Left ventricle myocardium inferior (tissue), 1 donor: ENCODE measurements around the gene PRKCD. TPM values are rescaled to one million over a fixed set of nuclear protein-coding genes. Genes with fewer than 3 reads are reported as not detected.

Source experiments
- DNase-seq: peaks from one replicate; pipeline ENCODE4 v3.0.0-alpha.2; 2020
- H3K27ac ChIP-seq: fragments of 200-600 bp; replicated peaks from 2 replicates; pipeline ENCODE4 v1.8.0; 2021
- H3K27me3 ChIP-seq: fragments of 200-600 bp; 2 replicates; pipeline ENCODE4 v1.8.0; 2021; ENCODE audit warnings: low read depth
- H3K36me3 ChIP-seq: fragments of 200-600 bp; 2 replicates; pipeline ENCODE4 v1.8.0; 2021
- H3K4me1 ChIP-seq: fragments of 200-600 bp; 2 replicates; pipeline ENCODE4 v1.8.0; 2021
- H3K4me3 ChIP-seq: fragments of 200-600 bp; 2 replicates; pipeline ENCODE4 v1.8.0; 2021; ENCODE audit warnings: mild to moderate bottlenecking, moderate library complexity
- H3K9me3 ChIP-seq: fragments of 200-600 bp; replicated peaks from 2 replicates; pipeline ENCODE4 v1.8.0; 2021
- CTCF ChIP-seq: fragments of 200-600 bp; IDR thresholded peaks from 2 replicates; pipeline ENCODE4 v1.8.0; 2021; ENCODE audit warnings: antibody characterized with exemption, mild to moderate bottlenecking, borderline replicate concordance
- intact Hi-C: fragments of 100-400 bp; cut with micrococcal nuclease; formaldehyde crosslinking; loops from one replicate; pipeline ENCODE4 v1.11.0; 2022
- total RNA-seq: library from RNA; stranded (reverse); fragmentation: NEBNext Ultra II Directional; extraction: Animal tissue kit (Norgen Biotek cat#: 25700); gene quantifications from one replicate; pipeline ENCODE4 v1.2.1, GENCODE V29; 2021
- donor health status: DM: no; HTN: yes; CAD: no; lungs with severe emphysema.

Gene PRKCD
- total RNA-seq, 1 donor from 2014 or later = 13.6 TPM

DNA sequence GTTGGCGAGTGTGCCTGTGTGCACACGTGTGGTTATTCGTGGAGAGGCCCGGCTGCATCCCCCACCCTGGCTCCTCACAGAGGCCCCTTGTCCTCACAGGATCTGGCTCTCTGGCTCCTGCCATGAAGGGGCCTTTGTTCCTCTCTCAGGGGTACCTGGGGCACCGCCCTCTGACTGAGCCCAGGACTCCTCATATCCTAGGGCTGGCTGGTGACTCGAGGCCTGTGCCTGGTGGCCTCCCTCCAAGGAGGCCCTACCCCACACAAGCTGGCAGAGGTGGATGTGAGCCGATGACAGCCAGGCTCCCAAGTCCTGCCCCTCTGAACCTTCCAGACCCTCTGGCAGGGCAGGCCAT is 10.0 kb downstream of the PRKCD start:
- Histone ChIP-seq H3K4me1 (peaks cover 29% of the 10 kb centered on the region), H3K27ac (no peak overlapping the region), H3K36me3 (no peaks in the 10 kb centered on the region), H3K27me3 (no peaks in the 10 kb centered on the region), H3K9me3 (no peaks in the 10 kb centered on the region), H3K4me3 (no peak overlapping the region)
- DNase-seq = no peak
- intact Hi-C loops = no loop called here
- no peak for TF ChIP-seq CTCF

GRCh38 chr3:53171827-53172505 is 11.0 kb downstream of the PRKCD start:
- H3K9me3 ChIP-seq = no peaks in the 10 kb centered on the region
- no peak for TF ChIP-seq CTCF
- intact Hi-C loops = no loop called here

DNA sequence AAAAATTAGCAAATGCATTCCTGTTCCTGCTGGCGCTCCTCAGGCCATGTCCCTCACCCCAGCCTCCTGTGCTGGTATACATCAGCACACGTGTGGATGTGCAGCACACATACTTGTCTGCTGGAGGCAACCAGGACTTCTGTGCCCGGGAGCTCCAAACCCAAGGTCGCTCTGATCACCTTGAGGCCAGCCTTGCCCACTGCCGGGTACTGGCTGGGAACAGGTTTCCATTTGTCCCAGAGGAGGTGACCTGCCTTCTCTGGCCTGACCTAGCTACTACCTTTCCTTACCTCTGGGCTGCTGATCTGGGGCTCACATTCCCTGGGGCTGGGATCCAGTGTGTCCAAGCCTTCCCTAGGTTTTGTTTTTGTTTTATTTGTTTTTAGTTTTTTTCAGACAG is 12.1 kb downstream of the PRKCD start:
- Histone ChIP-seq H3K4me1 (peaks cover 9% of the 10 kb centered on the region), H3K36me3 (peaks cover under 1% of the 10 kb centered on the region), H3K27me3 (no peaks in the 10 kb centered on the region), H3K4me3 (no peak overlapping the region), H3K9me3 (no peaks in the 10 kb centered on the region), H3K27ac (no peak overlapping the region)
- no peak for TF ChIP-seq CTCF
- no peak for DNase-seq
- intact Hi-C loops = no loop called here

More at GRCh38 chr3:53171827-53172505, 11.0 kb downstream of the PRKCD start:
- Histone ChIP-seq H3K27me3 (no peaks in the 10 kb centered on the region), H3K27ac (no peak overlapping the region), H3K36me3 (no peaks in the 10 kb centered on the region), H3K4me1 (peaks cover 20% of the 10 kb centered on the region), H3K4me3 (no peak overlapping the region)
- DNase-seq = no peak

- Histone ChIP-seq H3K27ac (no peak overlapping the region), H3K36me3 (peaks cover 15% of the 10 kb centered on the region), H3K27me3 (no peaks in the 10 kb centered on the region), H3K4me3 (no peak overlapping the region), H3K4me1 (peaks cover 7% of the 10 kb centered on the region), H3K9me3 (no peaks in the 10 kb centered on the region)
- intact Hi-C loops = no loop called here
- no peak for DNase-seq
- TF ChIP-seq CTCF = no peak
Observed at GRCh38 chr3:53174346-53175250, 13.6 kb downstream of the PRKCD start.

DNA sequence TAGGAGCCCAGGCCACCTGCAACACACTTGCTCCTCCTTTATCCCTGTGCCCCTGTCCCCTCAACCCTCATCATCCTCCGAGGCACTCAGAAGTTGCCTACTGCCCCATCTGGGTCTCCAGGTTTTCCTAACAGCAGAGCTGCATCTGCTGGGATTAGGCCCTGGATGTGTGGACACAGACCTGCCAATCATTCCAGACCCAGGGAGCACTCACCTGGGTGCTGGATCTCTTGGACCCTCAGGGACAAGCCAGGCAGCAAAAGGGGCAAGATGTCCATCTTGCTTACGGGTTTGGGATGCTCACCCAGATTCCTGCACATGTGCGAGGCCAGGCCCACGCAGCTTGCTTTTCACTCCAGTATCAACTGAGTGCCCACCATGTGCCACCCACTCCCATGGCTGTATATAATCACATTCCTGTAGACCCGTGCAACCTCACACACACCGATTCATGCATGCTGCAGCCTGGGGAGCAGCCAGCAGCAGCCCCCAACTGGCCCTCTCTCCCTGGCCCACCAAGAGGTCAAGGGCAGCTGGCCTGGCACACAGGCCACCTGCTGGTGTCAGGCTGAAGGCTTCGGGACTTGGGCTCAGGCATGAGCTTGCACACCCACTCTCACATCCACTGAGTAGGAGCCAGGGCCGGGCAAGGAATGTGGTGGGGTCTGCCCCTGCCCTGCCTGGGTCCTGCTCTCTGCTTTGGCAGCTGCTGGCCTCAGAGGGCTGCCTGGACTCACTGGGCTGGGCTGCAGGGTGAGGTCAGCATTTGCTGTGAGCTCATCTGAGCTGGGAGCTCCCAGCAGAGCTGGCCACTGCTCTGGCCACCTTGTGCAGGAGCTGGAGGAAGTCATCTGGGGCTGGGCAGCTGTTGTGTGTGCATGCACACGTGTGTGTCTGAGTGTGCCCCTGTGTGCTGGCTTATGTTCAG is 14.9 kb downstream of the PRKCD start:
- no peaks in the 10 kb centered on the region for H3K27me3 ChIP-seq
- H3K4me3 ChIP-seq = no peak overlapping the region
- H3K27ac ChIP-seq = no peak overlapping the region
- intact Hi-C loops = no loop called here
- H3K36me3 ChIP-seq = peaks cover 25% of the 10 kb centered on the region
- TF ChIP-seq CTCF = no peak
- no peaks in the 10 kb centered on the region for H3K9me3 ChIP-seq
- no peak for DNase-seq
- H3K4me1 ChIP-seq = peaks cover 7% of the 10 kb centered on the region
